HG03439 (cell line): Measurements from ENCODE around the gene ANO2.

ENCODE experiments used
- ATAC-seq: cut with Tn5 transposase; IDR thresholded peaks from one replicate; pipeline ENCODE4 v1.9.1; 2021; ENCODE audit warnings: mild to moderate bottlenecking, moderate library complexity; ENCODE audit not compliant: unreplicated experiment

ANO2 gene

GRCh38 chr12:5964913-5965900 lies 20.1 kb upstream of the ANO2 start:
- ATAC-seq: no peak

- ATAC-seq: no peak
Measured at GRCh38 chr12:5963515-5963914, 18.5 kb upstream of the ANO2 start.

GRCh38 chr12:5960783-5961182 lies 15.7 kb upstream of the ANO2 start:
- no peak for ATAC-seq

- no peak for ATAC-seq
Measured at GRCh38 chr12:5956987-5957386, 11.9 kb upstream of the ANO2 start.

- no peak for ATAC-seq
Measured at GRCh38 chr12:5954661-5955060, 9.6 kb upstream of the ANO2 start.

GRCh38 chr12:5953835-5954586 lies 9.0 kb upstream of the ANO2 start:
- ATAC-seq: no peak

GRCh38 chr12:5952031-5952430 lies 7.0 kb upstream of the ANO2 start:
- no peak for ATAC-seq

- no peak for ATAC-seq
Measured at GRCh38 chr12:5948696-5949095, 3.6 kb upstream of the ANO2 start.

GRCh38 chr12:5947006-5947405 lies 1.9 kb upstream of the ANO2 start:
- ATAC-seq: no peak

GRCh38 chr12:5946388-5946787 lies 1.3 kb upstream of the ANO2 start:
- no peak for ATAC-seq

- ATAC-seq: no peak
Measured at GRCh38 chr12:5944688-5945070, 380 bp downstream of the ANO2 start.

GRCh38 chr12:5944053-5944452 lies 1.0 kb downstream of the ANO2 start:
- no peak for ATAC-seq

GRCh38 chr12:5941907-5942306 lies 3.2 kb downstream of the ANO2 start:
- ATAC-seq: no peak

- no peak for ATAC-seq
Measured at GRCh38 chr12:5927732-5928516, 17.1 kb downstream of the ANO2 start.

GRCh38 chr12:5925646-5926045 lies 19.4 kb downstream of the ANO2 start:
- ATAC-seq: no peak

- no peak for ATAC-seq
Measured at GRCh38 chr12:5924342-5924741, 20.7 kb downstream of the ANO2 start.

GRCh38 chr12:5923751-5924150 lies 21.3 kb downstream of the ANO2 start:
- no peak for ATAC-seq

- ATAC-seq: no peak
Measured at GRCh38 chr12:5923043-5923605, 21.9 kb downstream of the ANO2 start.

- no peak for ATAC-seq
Measured at GRCh38 chr12:5921966-5922899, 22.8 kb downstream of the ANO2 start.
